ENCODE data around the gene INHA. TPM values are rescaled to one million over a fixed set of nuclear protein-coding genes. Genes with fewer than 3 reads are reported as not detected.

INHA gene
- total RNA-seq, 1 experiment from 2014 or later = not detected

GRCh38 chr2:219611306-219611705, 39.2 kb downstream of the INHA start:
- no peak for DNase-seq (ENCODE audit: low spot score)

- no peak for DNase-seq (ENCODE audit: low spot score)
Observed at GRCh38 chr2:219611866-219612576, 39.9 kb downstream of the INHA start.

GRCh38 chr2:219612577-219613286, 40.6 kb downstream of the INHA start:
- DNase-seq (ENCODE audit: low spot score) = no peak

GRCh38 chr2:219613461-219614070, 41.5 kb downstream of the INHA start:
- no peak for DNase-seq (ENCODE audit: low spot score)

GRCh38 chr2:219614076-219614860, 42.2 kb downstream of the INHA start:
- DNase-seq (ENCODE audit: low spot score) = no peak

GRCh38 chr2:219615036-219615435, 42.9 kb downstream of the INHA start:
- DNase-seq (ENCODE audit: low spot score) = no peak

GRCh38 chr2:219615894-219616293, 43.8 kb downstream of the INHA start:
- no peak for DNase-seq (ENCODE audit: low spot score)

GRCh38 chr2:219616550-219616949, 44.4 kb downstream of the INHA start:
- DNase-seq (ENCODE audit: low spot score) = no peak

- DNase-seq (ENCODE audit: low spot score) = no peak
Observed at GRCh38 chr2:219618733-219619122, 46.6 kb downstream of the INHA start.

- no peak for DNase-seq (ENCODE audit: low spot score)
Observed at GRCh38 chr2:219619235-219619634, 47.1 kb downstream of the INHA start.

- no peak for DNase-seq (ENCODE audit: low spot score)
Observed at GRCh38 chr2:219620546-219620945, 48.4 kb downstream of the INHA start.

- DNase-seq (ENCODE audit: low spot score) = no peak
Observed at GRCh38 chr2:219621935-219622334, 49.8 kb downstream of the INHA start.

GRCh38 chr2:219622472-219622871, 50.4 kb downstream of the INHA start:
- no peak for DNase-seq (ENCODE audit: low spot score)

- DNase-seq (ENCODE audit: low spot score) = no peak
Observed at GRCh38 chr2:219624565-219624964, 52.5 kb downstream of the INHA start.

GRCh38 chr2:219625179-219625578, 53.1 kb downstream of the INHA start:
- DNase-seq (ENCODE audit: low spot score) = no peak

Small RNAs within 50 kb of the gene (small RNA-seq; reads per million reads assigned to genes)
- gene MIR3132 (not detected), gene RN7SKP213 (0.50 reads per million)

Other genes with a start within 250 kb of the INHA start
- gene RESP18, start 239.6 kb upstream of the INHA start, total RNA-seq (2014; rRNA removed; shearing (Covaris generic)) = not detected in 2 replicates
- 155 and 158 TPM in 2 replicates for gene DNPEP, start 184.4 kb upstream of the INHA start, total RNA-seq (2014; rRNA removed; shearing (Covaris generic))
- 0.63 TPM in 1 of 2 replicates, not detected in the other for gene DES, start 153.9 kb upstream of the INHA start, total RNA-seq (2014; rRNA removed; shearing (Covaris generic))
- 6.7 and 8.3 TPM in 2 replicates for gene SPEG, start 137.5 kb upstream of the INHA start, total RNA-seq (2014; rRNA removed; shearing (Covaris generic))
- 68.2 and 84.5 TPM in 2 replicates for gene GMPPA, start 73.4 kb upstream of the INHA start, total RNA-seq (2014; rRNA removed; shearing (Covaris generic))
- 0.08 TPM in 1 of 2 replicates, not detected in the other for gene ASIC4, start 57.8 kb upstream of the INHA start, total RNA-seq (2014; rRNA removed; shearing (Covaris generic))
- 70.1 and 75.4 TPM in 2 replicates for gene CHPF, start 28.5 kb upstream of the INHA start, total RNA-seq (2014; rRNA removed; shearing (Covaris generic))
- gene TMEM198, start 28.3 kb upstream of the INHA start, total RNA-seq (2014; rRNA removed; shearing (Covaris generic)) = 5.2 and 5.6 TPM in 2 replicates
- gene OBSL1, start 771 bp upstream of the INHA start, total RNA-seq (2014; rRNA removed; shearing (Covaris generic)) = 0.86 and 1.3 TPM in 2 replicates
- 28.1 and 28.8 TPM in 2 replicates for gene STK11IP, start 25.5 kb downstream of the INHA start, total RNA-seq (2014; rRNA removed; shearing (Covaris generic))
- gene SLC4A3, start 55.3 kb downstream of the INHA start, total RNA-seq (2014; rRNA removed; shearing (Covaris generic)) = 0.08 and 0.36 TPM in 2 replicates